ENCODE results near the gene FASN.

FASN gene

GRCh38 chr17:82065638-82066303 lies 32.3 kb downstream of the FASN start, which contains the start of gene DUS1L:
TSS of gene DUS1L (minus strand) at chr17:82065804. CDS start at chr17:82065059, 745 bp downstream.
- peak; percentile 58 for DNase-seq (ENCODE audit: low read depth)
- peak within 1 kb of the TSS; percentile 81 for H3K4me3 ChIP-seq (ENCODE audit: low read length)
- TF ChIP-seq, protein P1, sequence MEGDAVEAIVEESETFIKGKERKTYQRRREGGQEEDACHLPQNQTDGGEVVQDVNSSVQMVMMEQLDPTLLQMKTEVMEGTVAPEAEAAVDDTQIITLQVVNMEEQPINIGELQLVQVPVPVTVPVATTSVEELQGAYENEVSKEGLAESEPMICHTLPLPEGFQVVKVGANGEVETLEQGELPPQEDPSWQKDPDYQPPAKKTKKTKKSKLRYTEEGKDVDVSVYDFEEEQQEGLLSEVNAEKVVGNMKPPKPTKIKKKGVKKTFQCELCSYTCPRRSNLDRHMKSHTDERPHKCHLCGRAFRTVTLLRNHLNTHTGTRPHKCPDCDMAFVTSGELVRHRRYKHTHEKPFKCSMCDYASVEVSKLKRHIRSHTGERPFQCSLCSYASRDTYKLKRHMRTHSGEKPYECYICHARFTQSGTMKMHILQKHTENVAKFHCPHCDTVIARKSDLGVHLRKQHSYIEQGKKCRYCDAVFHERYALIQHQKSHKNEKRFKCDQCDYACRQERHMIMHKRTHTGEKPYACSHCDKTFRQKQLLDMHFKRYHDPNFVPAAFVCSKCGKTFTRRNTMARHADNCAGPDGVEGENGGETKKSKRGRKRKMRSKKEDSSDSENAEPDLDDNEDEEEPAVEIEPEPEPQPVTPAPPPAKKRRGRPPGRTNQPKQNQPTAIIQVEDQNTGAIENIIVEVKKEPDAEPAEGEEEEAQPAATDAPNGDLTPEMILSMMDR (conservative IDR thresholded peaks at IDR 0.05; ENCODE audit: low read length): no peak

DNA sequence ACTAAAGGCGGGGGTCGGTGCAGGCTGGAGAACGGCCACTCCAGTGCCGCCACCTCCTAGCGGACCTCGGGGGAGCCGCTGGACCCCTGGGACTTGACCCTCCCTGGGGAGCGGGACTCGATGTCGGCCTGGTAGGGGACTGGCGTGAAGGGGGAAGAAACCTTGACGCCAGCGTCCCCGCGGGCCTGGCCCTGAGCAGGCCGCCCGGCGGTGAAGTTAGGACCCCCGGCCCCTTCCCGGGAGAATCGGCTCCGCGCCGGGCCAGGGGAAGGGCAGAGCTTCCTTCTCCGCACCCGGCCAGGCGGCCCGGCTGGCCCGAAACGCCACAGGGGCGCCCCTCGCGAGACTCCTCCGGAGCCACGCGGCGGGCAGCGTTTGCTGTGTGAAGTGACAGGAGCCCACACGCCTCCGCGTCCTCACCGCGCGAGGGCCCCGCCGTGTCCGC lies 32.8 kb downstream of the FASN start:
- DNase-seq (ENCODE audit: low read depth): peak; percentile 25
- TF ChIP-seq, protein P1 (conservative IDR thresholded peaks at IDR 0.05; ENCODE audit: low read length): no peak
- H3K4me3 ChIP-seq (ENCODE audit: low read length): peak overlapping the region; percentile 81

DNA sequence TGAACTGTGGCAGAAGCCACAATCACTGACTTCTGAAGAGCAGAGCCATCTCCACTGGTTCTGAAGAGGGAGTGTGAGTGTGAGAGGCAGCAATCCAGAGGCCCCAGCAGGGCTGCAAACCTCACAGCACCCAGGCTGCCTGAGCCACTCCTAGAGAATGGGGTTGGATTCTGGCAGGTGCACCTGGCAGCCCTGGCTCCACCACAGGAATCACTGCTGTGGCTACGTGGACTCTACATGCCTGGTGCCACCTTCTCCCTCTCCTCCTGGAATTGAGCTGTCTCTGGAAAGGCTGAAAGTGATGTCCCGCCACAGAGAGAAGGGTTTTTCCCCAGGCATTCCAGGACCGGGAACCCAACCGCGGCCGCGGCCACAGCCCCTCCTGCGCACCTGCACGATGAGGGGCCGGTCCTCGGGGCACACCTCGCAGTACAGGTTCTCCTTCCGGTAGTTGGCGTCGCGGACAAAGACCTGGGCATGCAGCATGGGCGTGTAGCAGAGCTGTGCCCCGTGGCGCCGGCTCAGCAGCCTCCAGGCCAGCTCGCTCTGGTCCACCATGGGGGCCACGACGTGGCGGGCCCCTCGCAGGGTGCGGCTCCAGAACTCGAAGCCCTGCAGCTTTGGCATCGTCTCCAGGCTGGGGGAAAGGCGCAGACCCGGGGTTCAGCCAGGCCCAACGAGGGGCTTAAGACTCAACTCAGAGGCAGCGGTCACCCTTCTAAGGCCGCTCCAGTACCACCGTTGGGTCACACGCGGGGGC lies 33.4 kb downstream of the FASN start:
- peak overlapping the region; percentile 81 for H3K4me3 ChIP-seq (ENCODE audit: low read length)
- no peak for DNase-seq (ENCODE audit: low read depth)
- TF ChIP-seq, protein P1 (conservative IDR thresholded peaks at IDR 0.05; ENCODE audit: low read length): no peak

GRCh38 chr17:82063424-82064415 lies 34.3 kb downstream of the FASN start:
- peak overlapping the region; percentile 81 for H3K4me3 ChIP-seq (ENCODE audit: low read length)
- DNase-seq (ENCODE audit: low read depth): no peak
- TF ChIP-seq, protein P1 (conservative IDR thresholded peaks at IDR 0.05; ENCODE audit: low read length): no peak

GRCh38 chr17:82062984-82063368 lies 35.1 kb downstream of the FASN start:
- no peak overlapping the region for H3K4me3 ChIP-seq (ENCODE audit: low read length)
- TF ChIP-seq, protein P1 (conservative IDR thresholded peaks at IDR 0.05; ENCODE audit: low read length): no peak
- no peak for DNase-seq (ENCODE audit: low read depth)

DNA sequence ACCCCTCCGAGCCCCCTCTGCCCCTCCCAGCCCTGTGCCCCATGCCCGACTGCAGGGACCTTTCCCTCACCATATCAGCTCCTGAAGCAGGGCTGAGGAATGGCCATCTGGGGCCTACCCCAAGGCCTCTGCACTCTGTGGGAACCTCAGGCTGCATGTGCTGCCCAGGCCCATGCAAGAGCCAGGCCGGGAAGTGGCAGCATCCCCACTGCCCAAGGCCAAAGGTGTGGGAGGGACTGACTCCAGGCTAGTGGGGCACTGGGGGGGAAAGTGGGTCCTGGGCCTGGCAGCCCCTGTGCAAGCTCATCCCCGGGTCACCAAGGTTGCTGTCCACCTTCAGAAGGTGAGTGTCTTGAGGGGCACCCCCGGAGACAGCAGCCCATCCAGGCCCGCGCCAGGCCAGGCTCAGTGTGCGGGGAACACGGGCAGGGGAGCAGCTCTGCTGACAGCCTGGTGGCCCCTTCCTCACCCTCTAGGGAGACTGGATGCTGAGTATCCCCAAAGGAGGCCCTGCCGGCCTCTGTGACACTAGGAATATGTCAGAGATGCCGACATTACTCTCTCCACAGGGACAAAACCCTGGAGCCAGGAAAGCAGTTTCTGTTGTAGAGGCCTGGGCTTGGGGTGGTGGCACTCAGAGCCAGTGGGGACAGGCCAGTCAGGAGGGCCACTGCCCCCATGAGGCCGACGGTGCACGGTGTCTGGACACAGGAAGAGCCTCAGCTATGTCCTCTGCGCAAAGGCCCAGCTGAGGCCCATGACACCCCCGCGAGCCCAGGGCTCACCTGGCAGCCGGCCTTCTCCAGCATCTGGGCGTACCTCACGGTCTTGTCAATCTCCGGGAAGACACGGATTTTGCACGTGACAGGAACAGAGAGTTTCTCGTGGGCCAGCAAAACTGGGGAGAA lies 35.7 kb downstream of the FASN start:
- TF ChIP-seq, protein P1 (conservative IDR thresholded peaks at IDR 0.05; ENCODE audit: low read length): no peak
- DNase-seq (ENCODE audit: low read depth): no peak
- no peak overlapping the region for H3K4me3 ChIP-seq (ENCODE audit: low read length)
